GM19035 (cell line): ENCODE measurements around the gene TPPP3.

Experiments used
- ATAC-seq: cut with Tn5 transposase; IDR thresholded peaks from one replicate; pipeline ENCODE4 v1.9.1; 2021; ENCODE audit not compliant: unreplicated experiment

The TPPP3 gene

DNA sequence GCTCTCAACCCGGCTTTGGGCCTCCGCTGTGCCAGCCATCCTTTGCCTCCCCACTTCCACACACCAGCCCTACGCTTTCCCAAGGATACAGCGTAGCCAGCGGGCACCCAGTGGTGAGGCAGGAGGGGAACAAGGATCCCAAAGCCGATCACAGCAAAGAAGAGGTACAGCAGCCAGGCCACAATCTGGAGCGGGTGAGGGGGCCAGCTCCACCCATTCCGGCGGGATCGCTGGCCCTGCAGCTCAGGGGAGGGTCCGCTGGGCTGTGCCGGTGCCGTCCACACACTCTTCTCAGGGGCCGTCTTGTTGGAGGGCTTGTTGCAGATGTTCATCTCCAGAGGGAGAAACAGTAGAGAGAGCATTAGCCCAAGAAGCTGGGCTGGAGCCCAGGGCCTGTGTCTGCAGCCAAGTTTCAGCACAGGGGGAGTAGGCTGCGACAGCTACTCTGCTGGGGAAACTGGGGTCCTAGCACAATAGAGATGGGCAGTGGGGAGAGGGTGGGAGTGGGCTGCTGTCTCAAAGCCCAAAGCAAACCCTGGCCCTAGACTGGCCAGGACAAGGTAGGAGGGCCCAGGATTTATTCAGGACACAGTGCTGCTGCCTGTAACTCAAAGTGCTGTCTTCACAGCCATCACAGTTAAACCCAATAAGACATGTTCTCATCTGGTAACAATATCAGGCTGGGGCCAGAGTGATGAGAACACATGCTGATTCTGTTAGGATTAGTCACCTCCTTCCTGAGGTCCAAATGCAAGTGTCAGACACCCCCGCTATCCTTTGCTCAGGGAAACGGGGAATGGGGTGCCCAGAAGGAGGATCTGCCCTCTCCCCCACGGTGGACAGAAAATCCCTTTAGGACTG is 13.0 kb upstream of the TPPP3 start:
- no peak for ATAC-seq

DNA sequence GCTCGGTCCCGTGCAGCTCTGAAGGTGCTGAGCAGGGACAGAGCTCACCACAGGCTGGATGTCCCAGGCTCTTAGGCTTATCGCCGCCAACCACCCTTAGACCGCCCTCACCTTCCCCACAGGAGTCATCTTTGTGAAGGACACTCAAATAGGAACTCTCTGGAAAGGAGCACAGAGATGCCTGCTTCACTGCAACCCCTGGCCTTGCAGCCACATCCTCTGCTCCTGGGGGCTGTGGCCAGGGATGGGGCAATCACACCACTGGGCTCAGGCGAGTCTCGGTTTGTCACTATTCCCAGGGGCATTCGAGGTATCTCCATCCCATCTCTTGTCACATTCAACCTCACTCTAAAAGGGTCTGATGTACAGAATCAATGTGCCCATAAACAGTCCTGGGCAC is 12.0 kb upstream of the TPPP3 start:
- ATAC-seq = no peak

DNA sequence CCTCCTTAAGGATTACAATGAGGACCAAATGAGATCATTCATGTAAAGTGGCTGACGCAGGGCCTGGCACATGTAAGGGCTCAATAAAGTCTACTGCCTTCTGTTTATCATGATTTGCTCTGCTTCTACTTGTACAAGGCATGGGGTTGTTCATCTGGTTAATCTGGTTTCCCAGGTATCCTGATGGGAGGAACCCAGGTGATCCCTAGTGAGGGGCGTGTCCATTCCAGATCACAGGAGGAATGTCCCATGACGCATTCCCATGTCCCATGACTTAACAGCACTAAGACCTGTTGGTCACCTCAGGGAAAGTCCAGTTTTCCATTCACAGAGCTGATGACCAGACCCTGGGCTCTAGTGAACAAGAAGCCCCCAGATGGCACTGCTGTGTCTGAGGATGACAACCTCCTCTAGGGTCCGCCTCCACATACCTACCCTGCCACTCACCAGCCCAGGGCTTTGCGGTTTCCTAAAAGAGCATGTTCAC is 11.5 kb upstream of the TPPP3 start:
- ATAC-seq = no peak

DNA sequence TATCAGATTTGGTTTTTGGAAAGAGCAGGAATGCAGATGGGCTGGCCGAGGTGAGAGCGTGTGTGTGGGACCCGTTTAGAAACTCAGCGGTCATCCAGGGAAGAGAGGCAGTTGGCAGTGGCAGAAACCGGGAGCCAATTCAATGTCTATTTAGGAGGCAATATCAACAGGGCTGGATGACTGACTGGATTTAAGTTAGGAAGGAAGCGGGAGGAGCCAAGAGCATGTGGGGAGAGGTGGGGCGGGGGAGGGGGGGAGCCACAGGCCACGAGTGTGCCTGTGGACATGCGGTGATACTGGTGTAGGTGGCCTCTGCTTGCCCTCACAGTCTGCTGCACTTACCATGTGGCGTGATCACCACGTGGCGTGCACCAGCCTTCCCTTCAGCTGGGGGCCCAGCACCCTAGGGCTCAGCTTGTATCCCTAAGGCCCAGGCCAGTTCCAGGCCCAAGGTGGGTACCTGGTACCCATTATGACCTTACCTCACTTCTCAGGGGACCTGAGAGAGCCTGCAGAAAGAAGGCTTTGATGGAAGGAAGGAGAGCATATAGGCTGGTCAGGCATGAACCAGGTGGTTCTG is 10.8 kb upstream of the TPPP3 start:
- no peak for ATAC-seq

DNA sequence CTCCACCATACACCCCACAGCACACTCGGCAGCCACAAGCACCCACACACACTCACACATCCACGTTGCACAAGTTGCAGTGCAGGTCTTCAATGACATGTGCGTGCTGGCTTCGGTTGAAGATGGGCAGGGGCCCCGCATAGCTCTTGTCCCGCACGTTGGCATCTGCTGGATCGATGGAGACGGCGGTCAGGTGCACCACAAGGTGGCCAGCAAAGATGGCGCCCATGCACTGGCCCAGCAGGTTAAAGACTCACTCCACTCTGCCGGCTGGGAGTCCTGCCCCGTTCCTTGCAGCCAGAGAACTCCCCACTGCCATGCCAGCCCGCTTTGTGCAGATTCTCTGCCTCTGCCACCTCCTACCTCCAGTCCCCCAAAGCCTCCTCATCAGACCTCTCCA is 7.6 kb upstream of the TPPP3 start:
- ATAC-seq = no peak

DNA sequence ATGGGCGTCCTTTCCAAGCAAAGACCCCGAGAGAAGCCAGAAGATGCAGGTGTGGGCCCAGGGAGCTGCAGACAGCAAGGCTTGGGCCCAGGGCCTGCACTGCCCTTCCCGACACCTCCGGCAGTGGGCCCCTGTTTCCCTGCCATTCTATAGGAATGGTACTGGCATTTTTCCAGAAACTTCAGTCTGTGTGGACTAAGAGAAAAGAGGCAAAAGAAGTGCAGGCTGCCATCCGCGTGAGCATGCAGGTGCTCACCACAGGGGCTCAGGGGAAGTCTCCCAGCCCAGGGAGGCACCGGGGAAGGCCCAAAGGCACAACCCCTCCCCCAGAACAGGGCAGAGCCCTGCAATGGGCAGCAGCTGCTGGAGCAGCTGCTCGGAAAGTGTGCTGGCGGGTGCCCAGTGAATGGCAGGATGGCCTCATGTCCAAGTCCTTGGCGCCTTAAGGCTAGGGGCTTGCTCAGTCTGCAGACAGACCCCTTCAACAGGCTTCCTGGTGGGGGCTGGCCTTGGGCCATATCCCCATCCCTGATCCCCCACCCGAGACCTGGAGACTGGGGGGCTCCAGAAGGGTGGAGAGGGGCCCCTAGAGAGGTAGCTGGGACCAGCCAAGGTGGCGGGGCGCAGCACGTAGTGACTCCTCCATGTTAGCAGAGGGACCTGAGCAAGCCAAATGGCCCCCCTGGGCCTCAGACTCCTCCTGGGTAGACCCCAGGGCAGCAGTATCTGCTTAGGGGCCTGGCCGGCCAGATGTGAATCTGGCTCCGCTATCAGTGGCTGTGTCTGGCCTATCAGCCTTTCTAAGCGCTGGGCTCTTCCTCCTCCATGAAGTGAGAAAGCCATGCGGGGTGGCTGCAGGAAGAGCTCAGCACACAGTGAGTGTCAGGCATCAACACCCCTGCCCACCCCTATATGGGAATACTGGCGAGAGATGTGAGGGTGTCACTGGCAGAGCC is 6.7 kb upstream of the TPPP3 start:
- ATAC-seq = no peak

DNA sequence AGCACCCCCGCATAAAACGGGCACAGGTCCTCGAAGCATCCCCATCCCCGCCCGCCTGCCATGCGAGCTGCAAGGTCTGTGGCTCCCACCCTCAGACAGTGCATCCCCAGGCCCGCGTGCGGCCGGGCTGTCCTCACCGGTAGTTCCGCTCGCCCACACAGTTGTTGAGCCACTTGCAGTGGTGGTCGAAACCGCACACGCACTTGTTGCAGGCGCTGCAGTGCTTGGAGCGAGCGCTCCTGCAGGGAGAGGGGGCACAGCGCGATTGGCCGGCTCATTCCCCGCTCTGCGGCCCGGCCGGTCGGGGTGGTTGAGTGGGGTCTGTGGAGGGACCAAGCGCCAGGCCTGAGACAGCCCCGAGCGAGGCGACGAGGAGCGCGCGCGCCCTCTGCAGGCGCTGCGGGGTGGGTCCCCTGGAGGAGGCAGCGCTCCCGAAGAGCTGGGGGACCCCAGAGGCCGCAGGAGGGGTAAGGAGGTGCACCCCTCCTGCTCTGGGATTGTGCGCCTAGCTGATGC is 6.0 kb upstream of the TPPP3 start:
- no peak for ATAC-seq

DNA sequence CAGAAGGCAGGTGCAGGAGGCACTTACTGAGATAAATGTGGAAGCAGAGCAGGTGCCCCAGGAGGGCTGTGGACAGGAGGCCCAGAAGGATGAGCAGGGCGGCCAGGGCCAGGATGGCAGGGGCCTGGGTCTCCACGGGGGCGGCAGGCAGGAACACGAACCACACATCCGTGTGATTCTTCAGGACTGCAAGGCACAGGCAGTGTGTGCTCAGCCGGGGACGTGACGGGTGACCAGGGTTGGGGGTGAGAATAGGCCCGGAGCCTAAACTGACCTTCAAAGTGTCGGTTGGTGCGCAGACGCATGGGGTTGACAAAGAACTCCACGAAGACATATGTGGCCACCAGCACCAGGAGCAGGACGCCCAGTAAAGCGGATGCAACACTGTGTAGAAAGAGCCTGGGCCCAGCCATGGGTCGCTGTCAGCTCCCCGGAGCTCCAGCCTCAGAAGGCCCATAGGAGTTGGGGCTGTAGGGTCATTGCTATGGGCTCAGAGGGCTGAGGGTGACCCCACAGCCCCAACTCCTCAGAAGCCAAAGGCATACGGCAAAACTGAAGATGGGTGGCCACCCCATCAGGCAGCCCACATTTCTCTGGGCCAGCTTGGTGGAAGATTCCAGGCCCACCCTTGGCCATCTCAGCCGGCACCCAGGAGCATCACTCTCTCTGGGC is 5.4 kb upstream of the TPPP3 start:
- ATAC-seq = no peak

DNA sequence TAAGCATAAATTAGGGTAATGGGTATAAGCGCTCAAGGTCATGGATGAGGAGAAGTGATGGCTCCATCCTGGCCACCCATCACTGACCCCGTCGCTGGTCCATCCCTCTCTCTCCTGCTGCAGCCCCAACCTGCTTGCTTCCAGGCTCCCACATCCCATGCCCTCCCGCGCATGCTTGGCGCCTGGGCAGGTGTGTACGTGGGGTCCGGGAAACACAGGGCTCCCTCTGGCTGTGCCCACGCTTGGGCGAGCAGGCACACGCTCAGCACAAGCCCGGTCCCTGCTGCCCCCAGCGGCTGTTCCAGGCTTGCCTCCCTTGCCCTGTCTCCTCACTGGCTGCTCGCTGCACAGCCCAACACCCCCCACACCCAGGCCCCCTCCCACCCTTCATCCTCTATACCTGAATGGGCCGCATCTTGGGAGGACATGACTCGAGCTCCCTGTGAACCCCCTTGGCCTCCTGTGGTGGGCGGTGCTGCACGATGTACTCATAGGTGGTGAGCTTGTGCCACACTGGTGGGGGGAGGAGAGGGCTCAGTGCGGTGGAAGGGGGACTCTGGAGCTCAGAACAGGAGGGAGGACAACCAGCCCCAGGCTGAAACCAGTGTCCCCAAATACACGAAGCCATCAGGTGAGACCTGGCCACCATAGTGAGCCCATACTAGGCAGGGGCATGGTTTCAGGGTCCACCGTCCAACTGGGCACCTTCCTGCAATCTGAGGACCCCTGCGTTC is 4.7 kb upstream of the TPPP3 start:
- ATAC-seq = no peak

DNA sequence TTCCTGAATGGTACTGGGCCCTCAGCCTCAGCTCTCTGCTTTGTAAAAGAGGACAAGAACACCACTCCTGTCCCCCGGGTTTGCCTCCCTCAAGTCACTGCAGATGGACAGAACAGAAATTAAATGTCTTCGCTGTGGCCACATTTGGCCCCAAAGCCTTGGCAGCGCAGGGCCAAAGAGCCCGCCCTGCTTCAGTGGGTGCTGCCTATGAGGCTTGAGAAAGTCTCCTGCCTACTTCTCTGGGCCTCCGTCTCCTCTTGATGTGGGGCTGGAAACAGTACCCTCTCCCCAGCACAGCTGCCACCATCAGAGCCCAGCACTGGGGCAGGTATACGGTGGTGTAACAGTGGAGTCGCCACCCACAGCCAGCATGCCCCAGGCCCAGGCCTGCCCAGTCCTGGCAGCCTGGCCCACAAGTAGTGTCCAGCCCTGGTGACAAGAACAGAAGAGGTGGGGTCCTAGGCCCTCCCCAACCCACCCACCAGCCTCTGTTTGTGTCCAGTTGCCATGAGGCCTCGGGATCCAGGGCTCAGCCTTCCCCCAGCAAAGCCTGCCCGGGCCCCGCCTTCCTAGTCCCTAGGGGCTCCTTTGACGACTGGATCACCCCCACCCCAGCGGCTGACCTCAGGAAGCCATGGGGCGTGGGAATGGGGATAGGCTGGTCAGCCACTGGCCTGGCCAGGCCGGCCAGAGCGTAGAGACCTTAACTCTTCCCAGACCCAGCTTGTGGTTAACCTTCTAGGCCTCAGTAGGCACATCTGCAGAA is 3.9 kb upstream of the TPPP3 start:
- no peak for ATAC-seq

DNA sequence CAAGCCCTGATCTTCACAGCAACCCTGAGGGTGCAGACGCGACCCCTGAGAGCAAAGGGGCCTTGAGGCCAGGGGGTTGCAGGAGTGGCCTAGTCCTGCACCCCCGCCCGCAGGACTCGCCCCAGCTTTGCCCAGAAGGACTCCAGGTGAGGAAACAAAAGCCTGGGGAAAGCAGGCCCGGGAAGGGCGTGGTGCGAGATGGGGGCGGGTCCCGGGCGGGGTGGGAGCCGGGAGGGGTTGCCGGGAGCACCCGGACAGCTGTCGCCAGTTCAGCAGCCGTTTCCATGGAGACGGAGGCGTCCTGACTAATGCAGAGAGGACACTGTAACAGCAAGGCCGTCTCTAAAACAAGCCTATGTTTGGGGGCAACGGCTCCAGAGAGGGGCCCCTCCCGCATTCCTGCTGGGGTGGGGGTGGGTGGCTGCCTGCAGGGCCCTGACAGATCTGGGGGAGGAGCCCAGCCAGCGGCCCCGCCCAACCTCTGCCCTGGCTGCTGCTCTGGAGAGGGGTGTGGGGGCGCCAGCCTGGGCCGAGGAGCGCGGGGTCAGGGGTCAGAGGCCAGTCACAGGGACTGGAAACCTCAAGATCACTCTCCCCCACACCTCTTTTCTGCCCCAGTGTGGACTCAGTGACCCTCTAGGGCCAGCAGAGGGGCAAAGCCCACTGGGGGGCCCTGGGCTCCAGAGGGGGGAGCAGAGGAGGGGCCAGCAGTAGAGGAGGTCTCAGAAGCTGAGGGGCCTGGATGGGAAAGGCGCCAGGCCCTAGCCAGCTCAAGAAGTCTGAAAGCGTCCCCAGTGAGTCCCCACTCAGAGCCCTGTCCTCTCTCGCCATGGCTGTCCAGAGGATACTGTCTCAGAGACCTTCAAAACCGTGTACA is 3.1 kb upstream of the TPPP3 start:
- ATAC-seq = no peak

DNA sequence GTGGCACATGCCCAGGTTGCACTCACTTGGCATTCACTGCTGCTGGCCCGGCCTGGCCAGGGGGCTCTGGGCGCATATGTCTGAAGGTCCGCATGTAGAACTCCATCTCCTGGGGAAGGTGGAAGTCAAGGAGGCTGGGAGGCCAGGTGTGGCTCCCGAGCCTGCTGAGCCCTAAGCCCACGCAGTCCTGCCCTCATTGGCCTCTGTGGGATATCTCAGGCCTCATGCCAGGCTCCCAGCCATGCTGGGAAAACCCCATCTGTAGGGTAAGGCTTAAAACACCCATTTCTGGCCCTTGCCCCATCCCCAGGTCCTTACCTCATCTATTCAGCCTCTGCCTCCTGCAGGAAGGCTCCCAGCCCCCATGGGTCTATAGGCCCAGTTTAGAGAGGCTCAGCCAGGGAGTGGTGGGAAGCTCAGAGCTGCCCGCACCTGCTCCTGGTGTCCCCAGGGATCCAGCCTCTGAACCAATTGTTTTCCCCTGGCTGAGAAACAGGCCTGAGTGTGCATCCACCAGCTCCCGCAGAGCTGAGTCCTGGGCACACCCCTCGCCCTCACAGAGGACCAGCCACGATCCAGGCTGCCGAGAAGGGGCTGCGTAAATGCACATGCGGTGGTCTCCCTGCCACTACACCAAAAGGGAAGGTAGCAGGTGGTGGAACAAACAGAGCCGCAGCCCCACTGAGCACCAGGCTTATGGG is 2.3 kb upstream of the TPPP3 start:
- ATAC-seq = no peak

DNA sequence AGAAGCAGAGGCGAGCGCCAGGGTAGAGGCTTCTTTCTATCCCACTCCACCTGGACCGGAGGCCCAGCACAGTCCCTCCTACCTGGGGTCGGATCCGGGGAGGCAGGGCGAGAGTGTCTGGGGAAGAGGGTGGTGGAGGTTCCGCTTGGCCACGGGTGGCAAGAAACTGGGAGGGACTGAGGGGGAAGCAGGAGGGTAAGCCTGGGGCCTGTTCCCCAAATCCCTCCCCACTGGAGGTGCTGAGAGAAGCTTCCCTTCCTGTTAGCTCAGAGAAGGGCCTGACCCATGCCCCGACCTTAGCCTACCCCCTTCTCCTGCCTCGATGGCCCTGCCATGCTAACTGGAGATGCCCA is 1.8 kb upstream of the TPPP3 start:
- ATAC-seq = no peak

DNA sequence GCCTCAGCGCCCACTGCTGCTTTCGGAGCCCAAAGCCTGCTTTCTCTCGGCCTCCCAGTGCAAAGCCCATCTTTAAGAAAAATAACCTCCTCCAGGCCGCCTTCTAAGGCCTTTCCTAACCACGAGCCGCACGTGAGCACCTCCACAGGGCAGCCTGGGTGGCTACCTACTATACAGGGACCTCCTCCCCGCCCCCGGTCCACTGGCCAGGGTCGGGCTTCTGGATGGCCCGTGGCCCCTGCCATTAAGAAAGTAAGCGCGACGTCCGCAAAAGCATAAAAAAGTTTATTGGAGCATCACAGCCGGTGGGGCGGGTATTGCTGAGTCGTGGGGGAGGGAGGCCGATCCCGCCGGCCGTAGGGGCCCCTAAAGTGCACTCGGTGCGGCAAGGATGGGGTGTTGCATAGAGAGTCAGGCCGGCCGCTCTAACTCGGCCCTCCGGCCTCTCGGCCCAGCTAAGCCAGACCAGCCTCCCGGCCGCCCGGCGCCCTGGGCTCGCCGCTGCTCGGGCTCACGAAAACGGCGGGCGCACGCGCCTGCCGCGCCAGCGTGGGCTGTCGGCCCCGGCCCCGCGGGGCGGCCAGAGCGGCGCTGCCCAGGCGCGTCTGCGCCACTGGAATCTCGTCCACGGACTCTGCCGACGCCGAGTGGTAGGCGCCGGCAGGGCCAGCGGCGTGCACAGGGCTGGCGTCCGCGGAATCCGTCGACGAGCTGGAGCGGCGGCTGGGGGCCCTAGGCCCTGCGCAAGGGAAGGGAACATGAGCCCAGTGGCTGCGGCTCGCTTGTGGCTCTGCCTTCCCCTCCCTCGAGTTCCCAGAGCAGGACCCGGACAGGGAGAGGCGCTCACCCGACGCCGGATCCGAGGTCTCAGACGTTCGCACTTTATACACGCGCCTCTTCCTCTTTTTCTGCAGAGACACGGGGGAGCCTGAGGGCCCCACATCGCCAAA is 1.1 kb upstream of the TPPP3 start:
- ATAC-seq = no peak

DNA sequence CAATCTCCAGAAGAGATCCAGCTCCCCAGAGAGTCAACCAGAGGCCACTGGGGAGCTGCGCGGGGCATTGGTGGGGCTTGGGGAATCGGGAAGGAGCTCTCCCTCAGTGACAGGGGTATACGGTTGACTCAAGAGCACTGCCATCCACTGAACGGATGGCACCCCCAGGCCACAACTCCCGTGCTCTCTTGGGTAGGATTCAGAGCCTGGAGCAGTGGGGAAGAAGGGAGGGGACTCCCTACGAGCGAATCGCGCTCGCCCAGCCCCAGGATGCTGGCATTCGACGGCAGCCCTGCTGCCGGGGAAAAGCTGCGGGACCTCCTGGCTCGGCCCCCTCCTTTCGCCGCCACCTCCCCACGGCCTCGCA is 473 bp upstream of the TPPP3 start:
- no peak for ATAC-seq

DNA sequence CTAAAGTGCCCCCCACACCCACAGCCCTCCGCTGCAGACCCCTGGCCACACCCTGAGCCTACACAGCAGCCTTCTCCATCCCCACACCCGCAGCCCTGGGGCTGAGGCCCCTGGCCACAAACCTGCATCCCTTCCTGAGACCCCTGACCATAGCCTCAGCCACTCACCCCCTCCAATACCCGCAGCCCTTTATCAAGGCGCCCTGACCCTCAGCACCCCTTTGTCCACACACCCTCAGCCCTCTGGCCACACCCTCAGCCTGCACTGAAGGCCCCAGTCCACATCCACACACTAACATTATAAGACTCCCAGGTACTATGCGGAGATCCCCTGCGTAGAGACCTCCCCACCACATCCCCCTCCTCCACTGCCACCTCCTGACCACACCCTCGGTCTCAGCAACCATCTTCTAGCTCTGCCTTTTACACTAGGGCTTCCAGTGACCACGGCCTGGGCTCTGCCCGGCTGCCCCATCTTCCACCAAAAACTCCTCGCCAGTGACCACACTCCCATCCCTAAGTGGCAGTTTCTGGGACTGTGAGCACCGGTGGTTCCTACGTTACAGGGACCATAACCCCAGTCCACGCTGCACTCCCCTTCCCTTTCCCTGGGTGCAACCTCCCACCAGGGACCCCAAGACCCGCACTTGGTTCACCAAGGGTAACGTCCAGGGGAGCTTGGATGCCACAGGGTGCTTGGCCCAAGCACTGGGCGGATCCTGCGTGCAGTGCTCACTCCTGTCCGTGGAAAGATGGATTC is 818 bp downstream of the TPPP3 start:
- no peak for ATAC-seq
